ENCODE data around the gene DNAJC27.

DNAJC27 gene

DNA sequence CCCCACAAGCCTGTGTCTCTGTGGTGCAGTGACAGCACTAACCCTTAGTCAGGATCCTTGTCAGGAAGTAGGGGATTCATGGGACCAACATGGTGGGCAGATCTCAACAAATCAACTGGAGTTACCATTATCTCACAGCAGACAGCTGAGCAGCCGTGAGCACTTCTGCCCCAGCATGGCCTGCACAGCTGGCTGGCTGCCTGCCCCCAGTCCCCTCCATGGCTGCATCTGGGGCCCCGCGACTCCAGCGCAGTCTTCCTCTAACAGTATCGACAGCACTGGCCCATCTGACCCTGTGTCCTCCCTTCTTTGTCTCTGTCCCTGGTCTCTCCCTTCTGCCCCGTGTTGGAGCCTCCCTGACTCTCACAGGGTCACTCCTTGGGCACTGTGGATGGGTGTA, 47.0 kb downstream of the DNAJC27 start:
- FAIRE-seq: no peak

DNA sequence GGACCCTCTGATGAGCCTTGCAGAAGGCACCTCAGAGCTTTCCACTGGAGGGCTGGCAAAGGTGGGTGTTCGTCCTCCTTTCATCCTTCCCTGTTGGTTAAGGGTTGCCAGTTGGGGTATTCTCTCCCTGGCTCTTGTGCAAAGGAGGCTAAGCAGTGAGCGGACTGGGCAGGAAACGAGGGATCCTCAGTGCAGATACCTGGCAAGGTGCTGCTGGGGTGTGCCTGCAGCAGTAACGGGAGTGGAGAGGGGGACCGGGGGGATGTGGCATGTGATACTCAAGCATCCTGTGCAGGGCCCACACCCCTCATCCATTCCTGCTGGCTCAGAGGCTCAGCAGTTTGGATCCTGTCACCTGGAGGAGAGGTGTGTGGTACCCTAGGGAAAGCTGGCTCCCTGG, 47.5 kb downstream of the DNAJC27 start:
- no peak for FAIRE-seq

DNA sequence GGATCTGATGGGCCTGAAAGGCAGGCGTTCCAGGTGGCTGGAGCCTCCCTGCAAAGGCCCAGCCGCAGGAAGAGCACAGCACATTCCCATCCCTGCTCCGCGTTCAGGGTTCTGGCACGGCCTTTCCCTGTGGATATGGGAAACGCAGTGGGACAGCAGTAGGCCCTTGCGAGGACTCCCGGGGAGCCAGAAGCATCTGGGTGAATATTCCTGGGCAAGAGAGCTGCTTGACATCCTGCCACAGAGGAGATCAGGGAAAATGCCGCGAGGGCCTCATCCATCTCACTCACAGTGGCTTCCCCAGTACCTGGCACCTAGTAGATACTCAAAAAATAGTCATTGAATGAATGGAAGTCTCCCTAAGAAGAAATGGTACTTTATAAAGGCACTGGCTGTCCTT, 48.6 kb downstream of the DNAJC27 start:
- FAIRE-seq: no peak

DNA sequence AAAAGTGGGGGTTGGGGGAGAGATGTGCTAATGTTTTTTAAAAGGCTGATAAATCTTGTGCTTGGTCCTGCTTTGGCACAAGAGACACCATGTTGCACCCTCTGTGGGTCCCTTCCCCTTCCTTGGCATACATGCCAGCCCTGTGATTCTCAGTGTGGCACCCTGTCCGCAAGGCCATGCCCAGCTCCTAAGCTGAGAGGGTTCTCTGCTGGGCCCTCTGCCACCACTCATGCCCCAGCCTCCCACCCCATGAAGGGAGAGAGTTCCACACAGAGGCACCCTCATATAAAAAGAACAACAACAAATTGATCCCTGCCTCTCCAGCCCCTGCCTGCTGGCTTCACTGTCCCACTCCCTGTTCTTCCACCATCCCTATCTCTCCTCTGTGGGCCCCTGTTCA, 49.2 kb downstream of the DNAJC27 start:
- no peak for FAIRE-seq

DNA sequence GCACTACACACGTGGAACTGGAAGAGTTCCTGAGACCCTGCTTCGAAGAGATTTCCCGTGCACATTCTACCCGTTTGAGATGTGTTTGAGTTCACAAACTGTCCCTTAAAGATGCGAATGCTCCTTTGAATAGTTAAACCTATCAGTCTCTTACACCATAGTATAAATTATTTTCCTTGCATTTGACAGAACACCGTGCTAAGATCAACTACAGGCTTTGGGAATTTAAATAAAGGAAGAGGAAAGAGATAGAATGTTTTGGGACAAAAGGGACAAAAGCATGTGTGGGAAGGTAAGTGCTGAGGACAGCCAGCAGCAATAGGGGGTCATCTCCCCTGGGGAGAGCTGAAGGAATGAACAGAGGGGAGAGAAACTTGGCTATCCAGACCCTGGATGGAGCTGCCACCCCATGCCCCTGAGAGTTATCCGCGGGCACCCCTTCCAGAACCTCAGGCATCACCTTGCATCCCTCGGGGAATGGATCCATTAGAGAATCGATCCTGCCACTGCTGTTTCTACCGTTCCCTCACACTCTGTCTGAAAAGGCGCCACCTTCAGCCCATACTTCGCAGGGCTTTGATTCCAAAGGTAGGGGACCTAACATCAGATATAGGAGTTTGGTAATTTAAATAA, 50.8 kb downstream of the DNAJC27 start:
- FAIRE-seq: peak; percentile 72

DNA sequence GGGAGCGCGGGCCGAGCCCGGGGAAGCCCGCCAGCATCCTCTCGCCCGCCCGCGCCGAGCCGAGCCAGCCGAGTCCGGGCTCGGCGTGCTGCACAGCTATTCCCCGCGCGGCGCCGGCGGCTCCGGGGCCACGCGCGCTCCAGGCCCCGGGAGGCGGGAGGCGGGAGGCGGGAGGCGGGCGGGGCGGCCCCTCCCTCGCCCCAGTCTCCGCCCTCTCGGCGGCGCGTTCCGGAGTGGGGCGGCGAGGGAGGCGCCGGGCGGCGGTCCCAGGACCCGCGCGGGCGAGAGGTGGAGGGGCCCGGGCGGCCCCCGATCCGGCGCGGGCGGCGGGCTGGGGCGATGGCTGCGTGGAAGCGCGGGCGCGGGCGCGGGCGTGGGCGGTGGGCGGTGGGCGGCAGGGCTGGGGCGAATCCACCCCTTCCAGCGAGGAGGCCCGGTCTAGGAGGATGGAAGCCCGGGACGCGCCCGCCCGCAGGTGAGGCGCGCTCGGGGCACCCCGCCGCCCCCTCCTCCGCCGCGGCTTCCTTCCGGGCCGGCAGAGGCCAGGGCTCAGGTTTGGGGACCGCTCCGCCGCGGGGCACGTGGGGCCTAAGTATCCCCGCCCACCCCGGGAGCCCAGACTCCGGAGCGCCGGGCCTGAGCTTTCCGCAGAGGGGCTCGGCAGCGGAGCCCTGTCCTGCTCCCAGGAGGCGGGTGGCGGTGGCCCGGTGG, 51.5 kb downstream of the DNAJC27 start, which contains the start of gene ADCY3:
TSS of gene ADCY3 (minus strand) at position 140 of the 711 bp plus-strand sequence. CDS start 1,250 bp downstream, outside the sequence.
- FAIRE-seq: no peak

DNA sequence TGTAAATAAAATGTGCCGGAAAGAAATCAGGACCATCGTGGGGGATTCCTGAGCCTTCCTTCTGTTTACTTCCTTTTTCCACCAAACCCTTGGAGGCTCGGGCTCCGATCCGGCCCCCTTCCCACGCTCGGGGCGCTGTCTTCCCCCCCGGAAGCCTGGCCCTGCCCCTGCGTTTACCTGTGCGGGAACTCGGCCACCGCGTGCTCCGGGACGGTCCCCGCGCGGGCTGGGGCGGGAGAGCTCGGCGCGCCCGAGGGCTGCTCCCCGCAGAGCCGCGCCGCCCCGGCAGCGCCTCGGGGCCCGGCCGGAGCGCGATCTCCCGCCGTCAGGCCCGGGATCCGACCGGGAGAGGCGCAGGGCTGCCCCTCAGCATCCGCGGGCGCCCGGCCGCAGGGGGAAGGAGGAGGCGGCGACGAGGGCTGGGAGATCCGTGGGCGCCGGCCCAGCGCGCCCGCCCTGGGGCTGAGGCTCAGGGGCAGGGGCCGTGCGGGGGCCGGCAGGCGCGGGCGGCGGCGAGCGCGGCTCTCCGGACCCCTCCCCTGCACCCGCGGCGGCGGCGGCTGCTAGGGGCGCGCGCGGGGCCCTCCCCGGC, 52.2 kb downstream of the DNAJC27 start:
- FAIRE-seq: no peak

DNA sequence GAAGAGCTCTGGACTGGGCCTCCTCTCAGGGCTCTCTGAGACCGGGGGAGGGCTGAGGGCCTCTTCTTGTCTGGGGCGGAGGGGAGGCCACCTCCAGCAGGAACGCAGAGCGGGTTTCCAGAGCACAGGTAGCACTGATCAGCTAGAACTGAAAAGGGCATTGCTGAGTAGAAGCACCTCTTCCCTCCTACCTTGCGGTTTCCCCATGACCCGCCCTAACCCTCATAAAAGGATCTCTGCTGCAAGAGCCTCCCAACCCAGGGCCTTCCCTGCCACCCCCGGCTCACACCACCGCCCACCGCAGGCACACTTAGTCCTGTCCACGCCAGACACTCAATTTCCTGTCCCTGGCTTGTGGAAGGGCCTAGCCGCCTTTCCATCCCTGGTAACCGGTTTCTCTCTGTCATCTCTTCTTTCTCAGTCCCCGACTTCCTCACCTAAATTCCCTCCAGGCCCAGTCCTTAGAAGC, 52.7 kb downstream of the DNAJC27 start:
- FAIRE-seq: no peak

DNA sequence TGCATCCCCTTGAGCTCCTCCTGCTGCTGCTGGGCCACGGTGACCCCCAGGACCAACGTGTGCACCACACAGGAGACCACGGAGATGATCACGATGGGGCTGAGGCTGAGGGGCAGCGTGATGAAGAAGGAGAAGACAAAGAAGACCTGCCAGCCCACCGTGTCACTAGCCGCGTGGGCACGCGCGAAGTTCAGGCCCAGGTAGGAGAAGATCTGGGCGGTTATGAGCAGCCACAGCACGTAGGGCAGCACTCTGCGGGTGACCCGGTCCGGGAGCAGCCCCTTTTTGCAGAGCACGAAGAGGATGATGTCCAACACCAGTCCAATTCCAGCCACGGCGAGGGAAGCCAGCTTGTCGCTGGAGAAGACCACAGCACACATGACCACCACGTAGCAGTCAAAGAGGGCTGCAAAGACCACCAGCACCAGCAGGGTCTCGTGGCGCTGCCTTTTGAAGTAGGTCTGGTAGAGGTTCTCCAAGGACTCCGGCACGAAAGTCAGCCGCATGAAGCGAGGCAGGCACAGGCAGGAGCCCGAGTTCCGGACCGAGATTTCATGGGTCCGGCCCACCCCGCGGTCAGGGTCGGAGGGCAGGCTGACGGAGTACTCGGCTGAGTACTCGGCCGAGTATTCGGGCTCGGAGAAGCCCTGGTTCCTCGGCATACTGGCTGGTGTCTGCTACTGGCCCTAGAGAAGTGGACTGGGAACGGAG, 53.3 kb downstream of the DNAJC27 start:
- FAIRE-seq: no peak

DNA sequence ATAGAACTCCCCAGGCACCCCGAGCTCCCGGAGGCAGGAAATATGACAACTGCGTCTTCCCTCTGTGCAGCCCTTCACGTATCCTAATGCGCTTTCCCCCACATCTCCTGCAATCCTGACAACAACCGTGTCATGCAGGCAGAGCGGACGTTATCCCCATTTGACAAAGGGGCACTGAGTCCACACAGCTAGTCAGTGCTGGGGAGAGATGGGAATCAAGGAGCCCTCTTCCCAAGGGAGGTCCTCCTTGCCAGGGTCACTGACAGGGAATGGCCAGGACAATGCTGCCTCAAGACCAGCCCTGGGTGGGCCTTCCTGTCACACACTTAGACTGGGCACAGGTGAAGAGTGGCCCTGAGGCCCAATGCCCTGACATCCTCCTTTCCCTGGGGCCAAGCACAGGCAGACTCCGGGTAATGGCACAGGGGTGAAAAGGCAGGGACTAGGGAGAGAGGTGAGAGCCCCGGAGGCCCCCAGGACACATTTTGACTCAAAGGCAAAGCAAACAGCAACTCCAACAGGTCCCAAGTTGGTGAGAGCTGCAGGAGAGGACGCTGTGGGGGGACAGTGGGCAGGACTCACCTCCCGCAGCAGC, 53.9 kb downstream of the DNAJC27 start:
- no peak for FAIRE-seq

DNA sequence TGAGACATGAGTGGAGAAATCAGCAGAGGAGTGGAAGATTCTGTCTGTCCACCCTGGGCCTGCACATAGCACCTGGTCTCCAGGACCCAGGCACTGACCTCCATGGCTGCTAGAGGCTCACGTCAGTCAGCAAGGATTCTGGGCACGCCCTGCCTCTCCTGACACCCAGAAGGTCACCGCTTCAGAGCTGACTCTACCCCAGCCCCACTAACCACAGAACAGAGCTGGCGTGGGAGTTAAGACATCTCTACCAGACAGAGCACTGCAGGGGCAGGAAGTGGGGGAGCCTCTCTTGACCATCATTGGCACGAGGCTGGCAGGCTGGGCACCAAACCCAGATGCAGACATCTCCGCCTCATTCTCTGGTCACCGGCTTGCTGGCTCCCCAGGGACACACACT, 54.7 kb downstream of the DNAJC27 start:
- FAIRE-seq: no peak

DNA sequence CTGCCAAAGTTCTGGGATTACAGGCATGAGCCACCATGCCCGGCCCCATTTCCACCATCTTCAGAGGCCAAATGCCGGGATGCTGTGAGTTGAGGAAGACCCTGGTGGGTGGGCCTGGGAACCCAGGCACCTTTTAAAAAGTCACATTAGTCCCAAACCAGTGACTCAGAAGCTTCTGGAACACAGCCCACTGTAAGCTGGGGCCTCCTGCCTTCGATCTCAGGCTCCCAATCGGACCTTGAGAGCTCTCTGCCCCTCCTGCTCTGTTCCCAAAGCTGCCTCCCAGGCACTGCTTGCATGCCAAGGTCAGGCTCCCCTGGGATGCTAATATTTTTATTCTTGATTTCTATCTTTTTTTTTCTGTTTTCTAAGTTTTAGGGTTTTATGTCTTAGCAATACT, 56.0 kb downstream of the DNAJC27 start:
- FAIRE-seq: no peak

DNA sequence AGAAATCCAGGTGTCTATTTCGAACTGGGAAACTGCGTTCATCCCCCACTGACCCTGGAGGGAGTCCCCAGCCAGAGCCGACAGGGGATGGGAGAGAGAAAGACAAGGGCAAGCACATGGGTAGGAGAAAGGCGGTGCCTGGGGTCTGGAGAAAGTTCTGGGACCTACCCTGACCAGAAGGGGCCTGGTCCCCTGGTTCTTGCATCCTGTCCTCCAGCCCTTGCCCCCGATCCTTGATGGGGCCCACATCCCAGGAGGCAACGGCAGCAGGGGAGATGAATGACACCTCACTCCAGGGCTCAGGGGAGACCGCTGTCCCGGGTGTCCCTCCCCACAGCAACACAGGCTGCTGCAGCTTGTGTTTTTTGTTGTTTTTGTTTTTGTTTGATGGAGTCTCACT, 56.6 kb downstream of the DNAJC27 start:
- no peak for FAIRE-seq

DNA sequence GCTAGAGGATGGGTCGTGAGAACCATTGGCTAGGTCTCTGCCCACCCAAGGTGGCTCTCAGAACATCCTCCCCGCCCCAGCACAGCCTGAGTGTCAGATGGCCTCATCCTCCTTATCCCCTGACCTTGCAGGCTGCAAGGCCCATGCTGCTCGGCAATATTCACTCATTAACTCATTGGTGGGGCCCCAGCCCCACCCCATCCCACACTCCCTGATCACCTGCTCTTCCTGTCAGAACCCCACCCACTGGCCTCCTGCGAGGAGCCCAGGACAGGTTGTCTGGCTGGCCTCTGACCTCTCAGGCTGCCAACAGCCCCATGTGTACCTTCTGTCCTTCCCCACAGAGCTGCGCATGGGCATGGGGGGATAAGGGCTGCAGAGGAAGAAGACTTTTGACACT, 57.0 kb downstream of the DNAJC27 start:
- FAIRE-seq: no peak

DNA sequence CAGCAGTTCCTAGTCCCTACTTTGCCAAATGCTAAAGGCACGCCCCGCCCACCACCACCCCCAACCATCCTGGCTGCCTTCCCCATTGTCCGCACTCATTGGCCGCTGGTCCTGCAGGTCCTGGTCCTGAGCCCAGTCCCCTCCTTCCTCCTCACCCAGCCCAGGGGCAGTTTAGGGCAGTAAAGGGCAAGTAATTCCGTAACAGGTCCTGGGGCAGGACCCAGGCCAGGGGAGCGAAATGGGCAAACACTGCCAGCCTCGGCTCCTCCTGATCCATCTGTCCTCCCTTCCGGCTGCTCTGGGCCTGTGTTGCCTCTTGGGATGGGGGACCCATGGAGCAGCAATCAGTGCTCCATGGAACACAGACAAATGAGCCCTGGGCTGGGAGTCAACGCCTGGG, 57.8 kb downstream of the DNAJC27 start:
- FAIRE-seq: no peak

DNA sequence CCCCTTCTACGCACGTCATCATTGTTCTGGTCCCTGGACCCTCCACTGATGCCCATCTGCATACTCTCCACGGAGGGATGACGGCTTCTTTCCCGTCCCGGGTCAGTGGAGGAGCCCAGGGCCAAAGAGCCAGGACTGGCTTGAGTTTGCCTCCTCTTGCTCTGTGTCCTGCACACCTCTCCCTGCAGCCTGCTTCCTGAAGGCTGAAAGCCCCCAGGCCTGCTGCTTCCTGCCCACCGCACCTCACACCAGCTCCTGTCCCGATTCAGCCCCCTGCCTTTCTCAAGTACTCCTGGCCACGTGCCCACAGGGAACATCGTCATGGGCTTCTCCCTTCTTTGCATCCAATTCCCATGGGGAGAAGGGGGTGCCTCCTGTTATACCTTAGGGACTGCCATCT, 58.8 kb downstream of the DNAJC27 start:
- no peak for FAIRE-seq

DNA sequence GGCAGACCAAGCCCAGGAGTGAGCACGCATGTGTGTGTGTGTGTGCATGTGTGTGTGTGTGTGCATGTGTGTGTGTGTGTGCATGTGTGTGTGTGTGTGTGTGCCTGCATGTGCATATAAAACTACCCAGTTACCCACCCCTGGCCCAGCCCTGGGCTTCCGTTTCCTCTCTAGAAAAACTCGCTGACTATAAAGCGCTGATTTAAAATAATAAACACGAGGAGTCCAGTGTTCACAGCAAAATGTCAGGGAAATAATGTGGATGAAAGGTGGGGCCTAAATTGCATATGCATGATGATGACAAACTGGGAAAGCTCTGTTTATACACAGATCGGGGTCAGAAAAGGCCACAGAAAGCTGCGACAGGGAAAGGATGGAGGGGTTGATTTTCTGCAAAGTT, 59.2 kb downstream of the DNAJC27 start:
- FAIRE-seq: no peak

DNA sequence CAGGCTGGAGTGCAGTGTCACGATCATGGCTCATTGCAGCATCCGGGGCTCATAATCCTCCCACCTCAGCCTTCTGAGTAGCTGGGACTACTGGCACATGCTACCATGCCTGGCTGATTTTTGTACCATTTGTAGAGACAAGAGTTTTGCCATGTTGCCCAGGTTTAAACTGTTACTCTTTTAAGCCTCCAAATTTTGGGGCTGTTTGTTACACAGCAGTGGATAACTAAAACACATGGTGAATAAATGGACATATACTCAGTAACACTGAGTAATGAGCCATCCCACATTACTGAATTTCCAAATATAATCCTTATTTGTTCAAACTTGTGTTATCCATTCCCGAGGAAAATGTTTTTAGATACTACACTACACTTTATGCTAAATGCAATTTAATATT, 61.5 kb downstream of the DNAJC27 start:
- no peak for FAIRE-seq

DNA sequence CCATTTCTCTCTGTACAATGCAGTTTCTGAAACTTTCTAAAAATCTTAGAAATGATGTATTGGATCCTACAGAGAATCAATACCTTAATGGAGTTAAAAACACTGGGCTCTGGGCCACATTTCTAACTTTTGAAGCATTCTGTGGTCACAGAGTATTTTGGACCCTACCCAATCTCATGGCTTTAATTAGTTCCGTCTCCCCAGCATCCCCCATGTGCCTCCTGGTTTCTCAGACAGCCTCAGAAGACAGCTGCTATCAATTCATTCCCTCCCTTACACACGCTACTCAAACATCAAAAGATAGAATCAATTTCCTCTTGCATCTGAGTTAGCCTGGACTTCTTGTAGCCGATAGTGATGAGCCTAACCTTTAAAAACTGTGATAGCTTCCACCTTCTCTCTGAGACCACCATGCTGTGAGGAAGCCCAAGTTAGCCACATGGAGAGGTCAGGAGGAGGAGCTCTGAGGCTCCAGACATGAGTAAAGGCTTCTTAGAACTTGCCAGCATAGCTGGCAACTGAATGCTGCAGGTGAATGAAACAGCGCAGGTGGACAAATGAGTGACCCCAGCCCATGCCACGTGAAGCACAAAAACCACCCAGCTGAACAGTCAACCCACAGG, 62.1 kb downstream of the DNAJC27 start:
- FAIRE-seq: no peak

DNA sequence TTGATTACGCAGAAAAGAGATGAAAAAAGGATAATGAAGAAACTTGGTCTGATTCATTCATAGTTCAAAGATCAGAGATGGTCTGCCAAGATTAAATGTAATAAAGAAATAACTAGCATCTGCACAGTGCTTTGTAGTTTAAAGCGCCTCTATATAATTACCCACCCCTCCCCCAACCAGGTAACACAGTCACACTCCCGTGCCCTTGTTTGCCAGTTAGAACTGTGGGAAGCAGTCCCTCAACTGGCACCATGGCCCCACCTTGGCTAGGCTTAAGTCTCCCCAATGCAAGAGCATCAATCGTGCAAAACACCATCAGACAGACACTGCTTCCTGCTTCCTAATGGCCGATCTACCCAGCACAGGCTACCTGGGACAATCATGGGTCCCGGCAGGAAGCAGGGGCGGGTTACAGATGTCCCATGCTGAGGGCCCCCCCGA, 63.3 kb downstream of the DNAJC27 start:
- no peak for FAIRE-seq

DNA sequence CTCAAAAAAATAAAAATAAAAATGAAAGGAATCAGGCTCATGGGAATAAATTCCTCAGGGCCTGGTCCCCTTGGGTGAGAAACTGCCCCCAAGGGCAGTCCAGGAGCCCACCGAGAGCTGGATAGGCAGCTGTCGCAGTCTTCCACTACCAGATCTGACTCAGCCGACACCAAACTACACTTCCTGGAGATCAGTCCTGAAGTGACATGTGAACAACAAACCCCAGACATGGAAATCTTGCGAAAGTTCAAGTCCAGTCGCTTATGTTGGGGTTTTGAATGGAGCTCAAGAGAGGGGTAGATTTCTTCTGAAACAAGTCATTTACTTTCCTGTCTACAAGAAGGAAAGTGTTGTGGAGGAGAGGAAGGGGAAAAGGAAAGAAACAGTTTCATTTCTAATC, 64.6 kb downstream of the DNAJC27 start:
- FAIRE-seq: no peak

DNA sequence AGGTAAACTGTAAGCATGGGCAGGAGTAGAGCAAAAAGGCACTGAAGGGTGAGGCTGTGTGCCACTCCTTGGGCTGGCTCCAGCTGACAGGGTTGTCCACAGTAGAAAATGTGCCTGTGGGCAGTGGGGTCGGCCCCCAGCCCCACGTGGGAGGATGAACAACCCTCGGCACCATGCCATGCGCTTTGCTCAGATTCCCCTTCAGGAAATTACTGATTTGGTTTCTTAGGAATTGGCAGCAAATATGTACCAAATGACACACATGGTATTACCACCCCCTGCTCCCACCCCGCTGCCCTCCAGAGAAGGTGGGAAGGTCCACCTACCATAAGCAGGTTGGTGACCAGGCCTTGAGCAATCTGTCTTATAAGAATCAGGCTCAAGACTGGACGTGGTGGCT, 65.3 kb downstream of the DNAJC27 start:
- no peak for FAIRE-seq
